CD4-positive, alpha-beta T cell treated with Interleukin-21 for 1 hour (primary cell): ENCODE measurements around the gene TEKTIP1.
"Not testable (repeated sequence)": the region's sequence is repeated elsewhere in the genome, so short reads cannot be mapped to it uniquely, and the experiment has no call there.

Experiments used
- DNase-seq: peaks from one replicate; pipeline ENCODE4 v3.0.0-alpha.2; 2020

TEKTIP1 gene

DNA sequence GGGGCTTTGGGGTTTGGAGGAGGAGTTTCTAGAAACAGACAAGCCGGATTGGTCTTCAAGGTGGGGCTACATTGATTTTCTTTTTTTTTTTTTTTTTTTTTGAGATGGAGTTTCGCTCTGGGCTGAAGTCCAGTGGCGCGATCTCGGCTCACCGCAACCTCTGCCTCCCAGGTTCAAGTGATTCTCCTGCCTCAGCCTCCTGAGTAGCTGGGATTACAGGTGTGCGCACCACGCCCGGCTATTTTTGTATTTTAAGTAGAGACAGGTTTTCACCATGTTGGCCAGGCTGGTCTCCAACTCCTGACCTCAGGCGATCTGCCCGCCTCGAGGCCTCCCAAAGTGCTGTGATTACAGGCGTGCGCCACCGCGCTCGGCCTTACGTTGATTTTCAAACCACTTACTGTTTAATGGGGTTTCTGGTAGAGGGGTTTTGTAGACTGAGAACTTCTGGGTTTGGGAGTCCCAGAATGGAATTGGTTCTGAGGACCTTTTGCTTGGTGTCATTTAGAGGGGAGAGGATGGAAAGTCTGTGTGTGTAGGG is 30.8 kb upstream of the TEKTIP1 start:
- DNase-seq, result not testable (repeated sequence)

DNA sequence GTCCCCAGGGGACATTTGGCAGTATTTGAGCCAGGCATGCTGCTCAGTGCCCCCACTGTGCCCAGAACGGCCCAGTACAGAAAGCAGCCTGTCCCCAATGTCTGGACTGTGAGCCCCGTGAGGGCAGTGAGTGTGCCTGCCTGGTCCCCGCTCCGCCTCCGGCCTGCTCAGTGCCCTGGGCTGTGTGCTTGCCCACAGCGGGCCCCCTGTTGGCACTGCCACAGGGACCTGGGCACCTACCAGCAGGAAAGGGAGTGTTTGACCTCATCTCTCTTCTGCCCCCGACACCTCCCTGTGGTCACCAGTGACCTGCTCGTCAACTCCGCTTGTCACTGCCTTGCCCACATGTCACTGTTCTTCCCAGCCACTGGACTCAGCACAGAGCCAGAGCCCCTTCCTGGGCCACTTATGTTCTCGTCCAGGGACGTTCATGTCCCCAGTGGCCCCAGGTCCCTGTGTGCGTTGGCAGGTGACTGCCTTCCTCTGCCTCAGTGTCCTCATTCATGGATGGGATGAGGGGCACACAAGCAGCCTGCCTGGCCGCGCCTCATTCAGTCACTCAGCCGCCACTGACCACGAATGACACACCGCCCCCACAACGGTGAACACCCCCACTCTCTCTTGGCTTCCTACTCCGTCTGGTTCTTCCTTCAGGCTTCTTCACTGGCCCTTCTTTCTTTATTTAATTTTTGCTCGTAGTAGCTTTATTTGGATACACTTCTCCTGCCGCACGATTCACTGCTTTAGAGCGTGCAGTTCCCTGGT is 30.0 kb upstream of the TEKTIP1 start:
- no peak for DNase-seq

DNA sequence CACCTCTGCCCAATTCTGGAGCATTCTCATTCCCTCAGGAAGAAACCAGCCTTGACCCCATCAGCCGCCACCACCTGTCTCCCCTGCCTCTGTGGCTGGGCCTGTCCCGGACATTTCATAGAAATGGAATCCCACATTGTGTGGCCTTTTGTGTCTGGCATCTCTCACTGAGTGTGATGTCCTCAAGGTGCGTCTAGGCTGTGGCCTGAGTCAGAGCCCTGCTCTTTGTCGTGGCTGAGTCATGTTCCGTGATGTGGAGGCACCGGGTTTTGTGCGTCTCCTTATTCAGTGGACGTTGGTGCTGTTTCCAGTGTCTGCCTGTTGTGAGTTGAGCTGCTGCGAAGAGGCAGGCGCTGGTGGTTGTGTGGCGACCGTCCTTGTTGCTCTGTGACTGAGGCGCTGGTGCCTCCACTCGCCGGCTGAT is 29.4 kb upstream of the TEKTIP1 start:
- no peak for DNase-seq

DNA sequence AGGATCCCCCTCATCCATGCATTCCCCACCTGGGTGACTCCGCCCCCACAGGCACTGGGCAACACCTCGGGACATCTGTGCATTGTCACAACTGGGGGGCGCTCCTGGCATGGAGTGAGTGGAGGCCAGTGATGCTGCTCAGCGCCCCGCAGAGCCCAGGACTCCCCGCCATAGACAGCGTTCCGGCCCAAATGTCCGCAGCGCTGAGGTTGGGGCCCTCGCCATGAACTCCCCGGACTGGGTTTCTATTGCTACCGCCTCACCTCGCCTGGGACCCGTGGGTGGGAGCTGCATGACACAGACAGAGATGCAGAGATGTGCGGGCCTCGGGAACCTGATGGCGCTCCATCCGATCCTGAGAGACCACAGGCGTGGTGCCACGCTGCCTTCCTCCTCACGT is 28.2 kb upstream of the TEKTIP1 start:
- no peak for DNase-seq

DNA sequence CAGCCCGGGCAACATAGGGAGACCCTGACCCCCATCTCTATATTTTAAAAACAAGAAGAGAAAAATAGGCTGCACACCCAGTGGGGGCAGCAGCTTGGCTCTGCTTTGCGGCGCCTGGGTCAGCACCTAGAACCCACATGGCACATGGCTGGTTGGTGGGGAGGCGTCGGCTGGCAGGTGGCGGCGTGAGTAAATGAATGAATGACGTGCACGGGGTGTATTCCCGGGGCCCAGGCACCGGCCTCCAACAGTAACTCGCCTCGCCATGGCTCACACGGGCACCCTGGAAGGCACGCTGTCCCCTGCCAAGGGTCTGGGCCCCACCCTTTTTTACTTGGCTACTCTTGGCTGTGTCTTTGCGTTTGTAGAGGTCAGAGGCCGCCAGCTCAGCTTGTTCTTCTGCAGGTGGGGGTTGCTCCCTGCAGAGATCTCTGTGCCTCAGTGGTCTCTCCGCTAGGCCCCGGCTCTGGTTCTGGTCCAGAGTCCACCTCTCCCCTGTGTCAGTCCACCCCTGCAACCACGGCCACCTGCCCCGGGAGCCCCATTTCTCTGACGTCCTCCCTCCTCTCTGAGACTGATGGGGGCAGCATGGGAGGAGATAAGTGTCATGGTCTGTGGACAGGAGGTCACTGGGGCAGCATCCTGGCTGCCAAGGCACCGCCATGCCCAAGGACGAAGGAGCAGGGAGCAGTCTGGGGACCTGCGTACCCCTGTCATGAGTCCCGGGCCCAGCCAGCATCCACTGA is 27.3 kb upstream of the TEKTIP1 start:
- no peak for DNase-seq

DNA sequence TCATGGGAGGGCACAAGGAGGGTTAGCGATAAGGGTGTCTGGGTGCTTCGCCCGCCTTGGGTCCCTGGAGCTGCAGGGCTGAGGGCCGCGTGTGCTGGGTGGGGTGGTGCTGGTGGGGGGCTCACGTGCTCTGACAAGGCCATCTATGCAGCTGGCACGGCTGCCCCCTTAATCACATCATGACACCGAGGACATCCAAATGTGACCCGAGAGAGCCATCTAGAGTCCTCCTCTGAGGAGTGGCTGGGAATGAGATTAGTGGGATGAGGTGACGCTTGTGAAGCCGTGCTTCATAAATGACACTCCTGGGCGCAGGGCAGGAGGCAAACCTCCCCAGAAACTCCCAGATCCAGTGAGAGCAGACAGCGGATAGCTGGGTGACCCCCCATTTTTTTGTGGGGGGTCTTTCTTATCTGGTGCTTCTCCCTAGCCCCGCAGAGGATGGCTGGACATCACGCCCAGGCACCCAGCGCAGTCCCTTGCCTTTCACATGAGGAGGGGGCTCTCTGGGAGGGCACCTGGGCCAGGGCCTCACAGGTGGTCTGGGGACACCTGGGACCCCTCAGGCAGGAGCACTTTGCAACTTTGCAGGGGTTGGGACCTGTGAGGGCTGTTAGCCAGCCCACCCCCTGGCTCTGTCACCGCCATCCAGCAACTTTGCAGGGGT is 26.3 kb upstream of the TEKTIP1 start:
- DNase-seq, result no peak

DNA sequence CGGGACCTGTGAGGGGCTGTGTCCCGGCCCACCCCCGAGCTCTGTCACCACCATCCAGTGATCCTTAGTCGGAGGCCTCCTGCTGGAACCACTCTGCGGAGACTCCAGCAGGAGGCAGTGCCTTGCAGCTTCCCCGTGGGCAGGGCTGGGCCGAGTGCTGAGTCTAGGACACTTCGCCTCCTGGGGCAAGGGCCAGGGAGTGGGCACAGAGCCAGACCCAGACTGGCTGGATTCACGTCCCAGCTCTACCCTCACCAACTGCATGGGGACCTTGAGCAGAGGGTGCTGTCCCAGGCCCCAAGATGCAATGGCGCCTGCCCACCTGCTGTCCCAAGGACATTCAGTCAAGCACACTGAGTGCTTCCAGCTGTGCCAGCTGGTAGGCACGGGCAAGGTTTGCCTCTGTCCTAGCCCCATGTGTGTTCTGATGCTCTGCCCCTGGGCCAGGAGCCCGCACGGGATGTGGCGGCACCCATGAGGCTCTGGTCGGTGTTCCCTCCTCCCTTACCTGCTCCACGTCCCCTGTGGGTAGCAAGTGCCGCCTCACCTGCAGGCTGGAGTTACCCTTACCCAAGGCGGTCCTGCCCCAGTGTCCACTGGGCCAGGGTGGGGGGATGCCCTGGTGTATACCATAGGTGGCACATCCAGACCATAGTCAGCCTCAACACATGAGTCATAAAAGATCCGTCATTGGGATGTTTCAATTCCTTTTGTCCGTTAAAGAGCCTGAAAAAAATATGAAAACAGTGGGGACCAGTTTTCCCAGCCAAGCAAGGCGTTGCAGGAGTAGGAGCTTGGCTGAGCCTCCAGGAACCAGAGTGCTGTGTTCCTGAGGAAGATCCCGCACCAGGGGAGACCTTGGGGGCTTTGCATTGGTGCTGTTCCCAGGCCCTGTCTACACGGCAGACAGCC is 25.5 kb upstream of the TEKTIP1 start:
- DNase-seq, result no peak

DNA sequence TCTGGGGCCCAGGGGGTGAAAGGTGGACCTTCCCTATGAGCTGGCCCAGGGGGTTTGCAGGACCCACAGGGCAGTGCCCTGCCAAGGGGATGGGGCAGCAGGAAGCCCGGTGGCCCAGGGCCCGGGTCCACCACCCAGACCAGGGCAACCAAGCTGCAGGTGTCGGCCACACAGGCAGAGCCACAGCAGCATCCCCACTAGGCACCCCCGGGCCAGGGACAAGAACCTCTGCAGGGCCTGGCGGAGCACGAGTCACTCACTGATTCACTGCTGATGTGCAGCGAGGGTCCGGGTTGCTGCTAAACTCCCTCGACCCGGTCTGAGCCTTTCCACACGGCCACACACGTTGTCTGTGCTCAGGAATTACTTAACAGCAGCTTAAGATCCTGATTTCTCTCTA is 24.0 kb upstream of the TEKTIP1 start:
- no peak for DNase-seq

DNA sequence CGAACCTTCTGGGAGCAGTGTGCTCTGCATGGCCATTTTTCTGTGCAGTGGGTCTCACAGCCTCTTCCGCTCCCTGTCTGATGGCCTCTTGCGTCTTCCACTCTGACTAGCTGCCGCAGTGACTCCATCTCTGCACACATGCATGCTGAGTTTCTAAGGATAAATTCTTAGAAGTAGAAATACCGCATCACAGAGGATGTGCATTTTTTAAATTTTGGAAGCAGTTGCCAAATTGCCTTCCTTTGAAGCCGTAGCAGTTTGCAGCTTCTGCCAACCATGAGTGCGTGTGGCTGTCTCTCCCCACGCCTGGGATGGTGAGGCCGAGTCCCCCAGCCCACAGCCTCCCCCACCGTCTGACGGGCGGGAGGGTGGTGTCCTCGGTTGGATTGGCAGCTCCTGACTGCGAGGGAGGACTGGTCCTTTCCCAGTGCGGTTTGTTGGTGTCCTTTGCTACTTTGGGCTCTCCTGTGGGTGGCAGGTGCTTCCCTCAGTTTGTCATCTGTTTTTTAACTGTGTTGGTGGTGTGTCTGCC is 23.0 kb upstream of the TEKTIP1 start:
- DNase-seq, result no peak

DNA sequence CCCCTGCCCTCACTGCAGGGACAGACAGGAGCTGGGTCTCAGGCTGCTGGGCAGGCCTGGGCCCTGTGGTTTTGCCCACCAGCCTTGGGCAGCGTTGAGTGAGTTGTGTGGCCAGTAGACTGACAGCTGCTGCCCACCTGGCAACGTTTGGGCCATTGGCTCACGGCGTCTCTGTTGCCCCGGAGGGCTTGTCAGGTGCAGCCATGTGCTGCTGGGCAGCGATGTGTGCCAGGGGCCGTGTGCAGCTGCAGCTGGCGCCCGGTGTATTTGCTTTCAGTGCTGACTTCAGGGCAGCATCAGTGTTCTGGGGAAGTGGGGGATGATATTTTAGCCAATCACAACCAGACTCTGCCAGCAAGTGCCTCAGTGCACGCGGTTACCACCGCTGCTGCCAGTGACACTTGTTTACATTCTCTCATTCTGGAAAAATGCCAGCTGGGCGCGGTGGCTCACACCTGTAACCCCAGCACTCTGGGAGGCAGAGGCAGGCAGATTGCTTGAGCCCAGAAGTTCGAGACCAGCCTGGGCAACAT is 22.2 kb upstream of the TEKTIP1 start:
- DNase-seq, result peak; percentile 65

DNA sequence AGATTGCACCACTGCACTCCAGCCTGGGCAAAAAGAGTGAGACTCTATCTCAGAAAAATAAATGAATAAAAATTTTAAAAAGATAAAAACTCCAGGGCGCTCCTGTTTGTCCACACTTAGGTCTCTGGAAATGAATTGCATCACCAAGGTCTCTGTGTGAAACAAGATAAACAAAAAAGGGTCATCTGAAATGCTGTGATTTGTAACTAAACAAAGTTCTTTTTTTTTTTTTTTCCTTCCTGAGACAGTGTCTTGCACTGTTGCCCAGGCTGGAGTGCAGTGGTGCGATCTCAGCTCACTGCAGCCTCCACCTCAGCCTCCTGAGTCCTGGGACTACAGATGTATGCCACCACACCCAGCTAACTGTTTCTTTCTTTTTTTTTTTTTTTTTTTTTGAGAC is 21.3 kb upstream of the TEKTIP1 start:
- no peak for DNase-seq

DNA sequence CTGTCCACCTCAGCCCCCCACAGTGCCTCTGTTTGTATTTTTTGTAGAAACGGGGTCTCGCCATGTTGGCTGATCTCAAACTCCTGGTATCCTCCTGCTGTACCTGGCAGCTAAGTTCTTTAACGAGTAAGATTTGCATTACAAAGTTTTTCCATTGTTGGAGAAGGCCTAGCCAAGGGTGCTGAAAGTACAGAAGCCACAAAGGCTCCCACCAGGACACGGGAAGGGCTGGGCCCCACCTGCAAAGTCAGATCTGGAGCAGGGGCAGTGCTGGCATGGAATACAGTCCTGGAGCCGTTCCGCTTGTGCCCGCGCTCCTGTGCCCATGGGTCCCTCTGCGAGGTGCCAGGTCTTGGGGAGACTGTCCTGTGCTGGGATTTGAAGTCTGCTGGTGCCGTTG is 20.7 kb upstream of the TEKTIP1 start:
- DNase-seq, result no peak

DNA sequence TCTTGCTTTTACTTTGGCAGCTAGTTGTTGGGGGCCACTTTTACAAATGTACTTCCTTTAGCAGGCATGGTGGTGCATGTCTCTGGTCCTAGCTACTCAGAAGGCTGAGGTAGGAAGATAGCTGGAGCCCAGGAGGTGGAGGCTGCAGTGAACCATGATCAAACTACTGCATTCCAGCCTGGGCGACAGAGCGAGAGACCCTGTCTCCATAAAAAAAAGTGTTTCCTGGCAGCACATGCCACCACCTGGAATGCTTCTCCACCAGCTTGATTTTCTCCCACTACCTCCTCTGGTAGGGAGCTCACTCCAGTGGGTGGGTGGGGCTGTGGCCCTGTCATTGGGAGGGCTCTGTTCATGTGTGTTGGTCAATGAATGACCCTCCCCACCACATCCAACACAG is 20.3 kb upstream of the TEKTIP1 start:
- no peak for DNase-seq

DNA sequence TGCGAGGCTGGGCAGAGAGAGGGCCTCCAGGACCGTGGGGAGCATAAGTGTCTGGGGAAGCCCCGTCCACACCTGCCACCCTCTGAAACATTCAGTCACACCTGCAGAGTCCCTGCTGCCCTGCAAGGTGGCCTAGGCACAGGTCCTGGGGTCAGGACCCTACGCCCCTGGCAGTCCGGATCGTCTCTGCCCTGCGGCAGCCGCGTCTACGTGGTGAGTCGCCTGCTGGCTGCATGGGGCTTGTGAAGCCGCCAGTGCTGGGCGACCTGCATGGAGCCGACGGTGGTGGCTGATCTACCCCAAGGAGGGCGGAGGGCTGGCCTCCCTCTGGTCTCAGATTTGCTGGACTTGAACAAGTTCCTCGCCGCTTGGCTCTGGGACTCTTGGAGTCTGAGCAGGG is 19.8 kb upstream of the TEKTIP1 start:
- no peak for DNase-seq

DNA sequence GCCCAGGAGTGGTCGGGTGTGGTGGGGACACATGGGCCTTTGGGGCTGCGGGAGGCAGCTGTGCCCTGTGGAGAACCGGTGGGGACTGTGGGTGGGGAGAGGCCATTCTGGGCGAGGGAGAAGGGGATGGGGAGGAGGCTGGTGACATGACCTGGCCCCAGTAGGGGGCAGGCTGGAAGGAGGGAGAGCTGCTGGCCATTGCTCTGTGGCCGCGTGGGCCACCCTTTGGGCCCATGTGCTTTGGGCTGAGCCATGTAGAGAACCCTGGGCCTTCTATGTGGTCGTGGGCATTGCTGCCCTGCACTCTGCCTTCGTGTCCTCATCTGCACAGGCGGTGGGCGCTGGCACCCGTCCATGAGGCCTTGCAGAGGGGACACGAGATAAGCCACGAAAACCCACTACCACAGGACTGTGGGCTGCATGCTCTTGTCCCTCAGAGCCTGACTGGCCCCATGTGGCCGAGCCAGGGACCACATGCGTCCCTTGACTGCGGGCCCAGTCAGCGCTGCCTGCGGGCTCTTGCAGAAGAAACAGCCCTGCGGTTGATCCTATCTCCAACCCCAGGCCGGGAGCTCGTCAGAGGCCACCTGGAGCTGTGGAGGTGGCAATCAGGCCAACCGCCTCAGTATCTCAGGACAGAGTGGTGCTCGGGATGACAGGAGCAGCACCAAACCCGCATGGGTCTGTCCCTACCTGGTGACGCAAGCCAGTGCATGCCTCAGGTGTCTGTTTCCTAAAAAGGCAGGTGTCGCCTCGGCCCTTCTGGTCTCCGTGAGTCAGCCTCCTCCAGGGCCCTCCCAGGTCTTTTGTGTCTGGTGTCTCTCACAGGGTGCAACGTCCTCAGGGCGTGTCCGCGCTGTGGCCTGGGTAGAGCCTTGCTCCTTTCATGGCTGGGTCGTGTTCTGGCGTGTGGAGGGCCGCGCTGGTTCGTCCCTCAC is 18.5 kb upstream of the TEKTIP1 start:
- DNase-seq, result no peak

DNA sequence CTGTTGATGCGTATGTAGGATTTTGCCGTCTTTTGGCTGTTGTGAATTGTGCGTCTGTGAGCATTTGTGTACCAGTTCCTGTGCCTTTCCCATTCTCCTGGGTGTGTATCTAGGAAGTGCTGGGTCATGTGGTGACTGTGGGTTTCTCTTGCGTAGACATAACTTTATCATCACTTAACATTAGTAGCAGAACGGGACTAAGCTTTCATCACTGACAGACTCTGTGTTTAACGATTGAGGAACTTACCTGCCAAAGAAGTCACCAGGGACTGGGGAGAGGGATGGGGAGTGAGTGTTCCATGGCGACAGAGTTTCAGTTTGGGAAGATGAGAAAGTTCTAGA is 17.9 kb upstream of the TEKTIP1 start:
- DNase-seq, result no peak

DNA sequence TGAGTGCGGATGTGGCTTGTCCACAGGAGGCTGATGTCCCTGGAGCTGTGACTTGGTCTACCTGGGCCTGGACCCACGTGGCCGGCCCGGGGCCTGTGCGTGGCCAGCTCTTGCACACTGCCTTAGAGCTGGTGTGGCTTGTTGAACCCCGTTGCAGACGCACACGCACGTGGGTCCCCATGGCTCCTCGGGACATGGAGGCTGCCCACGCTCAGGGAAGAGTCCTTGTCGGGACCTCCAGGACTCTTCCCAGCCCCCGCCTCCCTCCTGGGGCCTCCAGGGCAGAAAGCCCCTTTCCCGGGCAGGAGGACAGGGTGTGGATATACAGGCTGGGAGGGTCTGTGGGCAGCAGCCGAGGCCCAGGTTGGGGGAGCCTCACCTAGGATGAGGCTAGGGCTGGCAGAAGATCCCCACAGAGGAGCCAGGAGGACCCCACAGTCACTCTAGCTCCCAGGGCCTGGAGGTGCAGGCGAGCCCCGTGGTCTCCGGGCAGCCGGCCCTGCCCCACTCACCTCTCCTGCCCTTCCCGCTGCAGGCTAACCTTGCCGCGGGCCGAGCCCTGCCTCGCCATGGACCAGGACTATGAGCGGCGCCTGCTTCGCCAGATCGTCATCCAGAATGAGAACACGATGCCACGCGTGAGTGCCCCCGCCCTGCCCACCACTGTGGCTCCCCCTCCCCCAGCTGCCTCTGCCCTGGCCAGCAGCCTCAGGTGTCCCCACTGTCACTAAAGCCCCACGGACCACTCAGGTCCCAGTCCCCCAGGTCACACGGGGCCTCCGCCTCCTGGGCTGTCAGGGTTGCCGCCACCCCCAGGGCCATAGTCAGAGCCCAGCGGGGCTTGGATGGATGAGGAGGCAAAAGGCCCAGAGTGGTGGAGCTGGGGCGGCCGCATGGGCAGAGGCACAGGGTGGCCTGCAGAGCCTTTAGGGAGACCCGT is 16.3 kb upstream of the TEKTIP1 start:
- DNase-seq, result no peak

DNA sequence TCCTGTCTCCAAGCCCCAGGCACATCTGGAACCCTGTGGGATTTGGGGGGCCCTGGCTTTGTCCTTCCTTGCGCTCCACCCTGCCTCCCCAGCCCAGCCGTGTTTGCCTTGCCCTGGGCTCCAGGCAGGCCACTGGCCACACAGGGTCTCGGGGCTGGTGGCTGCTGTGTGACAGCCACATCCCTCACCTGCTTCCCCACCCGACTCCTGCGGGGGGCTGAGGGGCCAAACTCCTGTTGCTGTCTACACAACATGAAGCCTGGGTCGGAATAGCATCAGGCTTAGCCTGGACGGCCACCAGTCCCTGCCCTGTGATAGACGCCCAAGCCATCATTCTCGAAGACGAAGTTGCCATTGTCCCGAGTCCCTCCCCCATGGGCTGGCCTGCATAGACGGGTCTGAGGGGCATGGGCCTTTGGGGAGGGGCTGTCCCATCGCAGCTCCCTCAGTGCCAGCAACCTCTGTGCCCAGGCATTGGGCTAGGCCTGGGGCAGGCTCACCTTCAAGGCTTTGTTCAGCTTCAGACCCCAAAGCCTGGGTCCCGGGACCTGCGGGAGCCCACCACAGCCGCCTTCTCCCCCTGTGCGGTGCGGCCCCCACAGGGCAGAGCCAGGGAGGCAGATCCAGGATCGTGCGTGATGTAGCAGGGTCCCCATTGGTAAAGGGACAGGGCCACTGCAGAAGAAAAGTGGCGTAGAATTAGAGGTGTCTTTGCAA is 15.5 kb upstream of the TEKTIP1 start:
- DNase-seq, result no peak
